Ishikawa (cell line): ENCODE data around the gene FRS2.

ENCODE experiments used
- CEBPB ChIP-seq: IDR thresholded peaks from 2 replicates; pipeline ENCODE4 v1.6.1; 2012
- CREB1 ChIP-seq: IDR thresholded peaks from 2 replicates; pipeline ENCODE4 v1.6.1; 2012; ENCODE audit warnings: low read depth
- EP300 ChIP-seq: IDR thresholded peaks from 2 replicates; pipeline ENCODE4 v1.6.1; 2012; ENCODE audit warnings: borderline replicate concordance
- FOXM1 ChIP-seq: IDR thresholded peaks from 2 replicates; pipeline ENCODE4 v1.6.1; 2012; ENCODE audit warnings: low read depth, borderline replicate concordance
- MAX ChIP-seq: IDR thresholded peaks from 2 replicates; pipeline ENCODE4 v1.6.1; 2012
- NFIC ChIP-seq: IDR thresholded peaks from 2 replicates; pipeline ENCODE4 v1.6.1; 2012
- RAD21 ChIP-seq: IDR thresholded peaks from 2 replicates; pipeline ENCODE4 v1.6.1; 2012; ENCODE audit warnings: low read depth
- REST ChIP-seq: IDR thresholded peaks from 2 replicates; pipeline ENCODE4 v1.6.1; 2012; ENCODE audit warnings: low read depth, mild to moderate bottlenecking
- TAF1 ChIP-seq: IDR thresholded peaks from 2 replicates; pipeline ENCODE4 v1.6.1; 2012; ENCODE audit warnings: low read depth, mild to moderate bottlenecking
- TCF12 ChIP-seq: IDR thresholded peaks from 2 replicates; pipeline ENCODE4 v1.6.1; 2012; ENCODE audit warnings: low read depth
- TEAD4 ChIP-seq: IDR thresholded peaks from 2 replicates; pipeline ENCODE4 v1.6.1; 2012
- USF1 ChIP-seq: IDR thresholded peaks from 2 replicates; pipeline ENCODE4 v1.6.1; 2012
- YY1 ChIP-seq: IDR thresholded peaks from 2 replicates; pipeline ENCODE4 v1.6.1; 2012; ENCODE audit warnings: low read depth
- ZBTB7A ChIP-seq: IDR thresholded peaks from 2 replicates; pipeline ENCODE4 v1.6.1; 2012; ENCODE audit warnings: low read depth

- peak; percentile 83 for TF ChIP-seq TCF12
- TF ChIP-seq YY1, result peak; percentile 60; the same call in 1 of the 2 replicates
- TF ChIP-seq TEAD4, result peak; percentile 39; the same call in 1 of the 2 replicates
- TF ChIP-seq EP300, result peak; percentile 42; the same call in 1 of the 2 replicates
- TF ChIP-seq USF1, result no peak; the same call in 1 of the 2 replicates
- TF ChIP-seq RAD21, result peak; percentile 64
- peak; percentile 16; the same call in 1 of the 2 replicates for TF ChIP-seq REST
- TF ChIP-seq CEBPB, result peak; percentile 53; the same call in 1 of the 2 replicates
- no peak for TF ChIP-seq CREB1
- TF ChIP-seq TAF1, result peak; percentile 98
- 0 out of 2 replicates have a peak, but pooled peaks have one; percentile 4 for TF ChIP-seq FOXM1
- peak; percentile 68 for TF ChIP-seq MAX
- peak; percentile 88 for TF ChIP-seq NFIC
- TF ChIP-seq ZBTB7A, result peak; percentile 85; the same call in 1 of the 2 replicates
Observed at GRCh38 chr12:69470189-69471075, at the start of gene FRS2.
